ENCODE measurements around the gene RBM10.
A peak's percentile ranks its signal among the peaks of the same experiment; 100 is the strongest.

The RBM10 gene

DNA sequence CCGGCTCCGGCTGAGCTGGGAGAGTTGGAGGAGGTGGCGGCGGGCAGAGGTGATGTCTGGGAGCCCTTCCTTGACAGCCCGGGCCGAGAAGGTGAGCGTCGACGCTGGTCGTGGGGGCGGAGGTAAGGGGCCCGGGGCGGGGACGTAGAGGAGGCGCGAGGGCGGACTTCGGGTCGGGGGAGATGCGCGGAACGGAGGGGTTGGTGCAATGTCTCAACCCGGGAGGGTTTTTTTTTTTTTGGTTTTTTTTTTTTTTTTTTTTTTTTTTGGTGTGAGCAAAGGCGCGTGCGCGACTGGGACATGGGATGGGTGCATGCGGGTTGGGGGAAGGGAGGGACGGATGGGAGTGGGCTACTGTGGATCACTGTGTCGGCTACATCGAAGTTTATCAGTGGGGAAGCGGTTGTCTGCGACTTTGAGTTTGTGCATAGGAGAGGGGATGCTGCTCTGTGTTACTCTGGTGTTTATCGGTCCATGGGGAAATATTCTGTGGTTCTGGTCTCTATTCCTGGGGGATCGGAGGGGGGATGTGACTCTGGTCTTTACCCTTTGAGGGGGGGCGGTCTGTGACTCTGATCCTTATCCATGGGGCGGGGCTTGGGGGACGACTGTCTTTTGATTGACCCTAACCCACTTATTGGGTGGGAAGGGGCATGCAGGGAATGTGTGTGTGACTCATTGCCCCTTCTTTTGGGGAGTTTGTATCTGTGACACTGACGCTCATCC, 537 bp downstream of the RBM10 start:
- DNase-seq (ENCODE audit: low read depth) = no peak
- TF ChIP-seq, protein P1, sequence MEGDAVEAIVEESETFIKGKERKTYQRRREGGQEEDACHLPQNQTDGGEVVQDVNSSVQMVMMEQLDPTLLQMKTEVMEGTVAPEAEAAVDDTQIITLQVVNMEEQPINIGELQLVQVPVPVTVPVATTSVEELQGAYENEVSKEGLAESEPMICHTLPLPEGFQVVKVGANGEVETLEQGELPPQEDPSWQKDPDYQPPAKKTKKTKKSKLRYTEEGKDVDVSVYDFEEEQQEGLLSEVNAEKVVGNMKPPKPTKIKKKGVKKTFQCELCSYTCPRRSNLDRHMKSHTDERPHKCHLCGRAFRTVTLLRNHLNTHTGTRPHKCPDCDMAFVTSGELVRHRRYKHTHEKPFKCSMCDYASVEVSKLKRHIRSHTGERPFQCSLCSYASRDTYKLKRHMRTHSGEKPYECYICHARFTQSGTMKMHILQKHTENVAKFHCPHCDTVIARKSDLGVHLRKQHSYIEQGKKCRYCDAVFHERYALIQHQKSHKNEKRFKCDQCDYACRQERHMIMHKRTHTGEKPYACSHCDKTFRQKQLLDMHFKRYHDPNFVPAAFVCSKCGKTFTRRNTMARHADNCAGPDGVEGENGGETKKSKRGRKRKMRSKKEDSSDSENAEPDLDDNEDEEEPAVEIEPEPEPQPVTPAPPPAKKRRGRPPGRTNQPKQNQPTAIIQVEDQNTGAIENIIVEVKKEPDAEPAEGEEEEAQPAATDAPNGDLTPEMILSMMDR (conservative IDR thresholded peaks at IDR 0.05; ENCODE audit: control insufficient read depth, insufficient read depth, low read depth, low read length) = no peak
- peak overlapping the region; percentile 80 for H3K4me3 ChIP-seq (ENCODE audit: control insufficient read depth, low read depth, low read length)

DNA sequence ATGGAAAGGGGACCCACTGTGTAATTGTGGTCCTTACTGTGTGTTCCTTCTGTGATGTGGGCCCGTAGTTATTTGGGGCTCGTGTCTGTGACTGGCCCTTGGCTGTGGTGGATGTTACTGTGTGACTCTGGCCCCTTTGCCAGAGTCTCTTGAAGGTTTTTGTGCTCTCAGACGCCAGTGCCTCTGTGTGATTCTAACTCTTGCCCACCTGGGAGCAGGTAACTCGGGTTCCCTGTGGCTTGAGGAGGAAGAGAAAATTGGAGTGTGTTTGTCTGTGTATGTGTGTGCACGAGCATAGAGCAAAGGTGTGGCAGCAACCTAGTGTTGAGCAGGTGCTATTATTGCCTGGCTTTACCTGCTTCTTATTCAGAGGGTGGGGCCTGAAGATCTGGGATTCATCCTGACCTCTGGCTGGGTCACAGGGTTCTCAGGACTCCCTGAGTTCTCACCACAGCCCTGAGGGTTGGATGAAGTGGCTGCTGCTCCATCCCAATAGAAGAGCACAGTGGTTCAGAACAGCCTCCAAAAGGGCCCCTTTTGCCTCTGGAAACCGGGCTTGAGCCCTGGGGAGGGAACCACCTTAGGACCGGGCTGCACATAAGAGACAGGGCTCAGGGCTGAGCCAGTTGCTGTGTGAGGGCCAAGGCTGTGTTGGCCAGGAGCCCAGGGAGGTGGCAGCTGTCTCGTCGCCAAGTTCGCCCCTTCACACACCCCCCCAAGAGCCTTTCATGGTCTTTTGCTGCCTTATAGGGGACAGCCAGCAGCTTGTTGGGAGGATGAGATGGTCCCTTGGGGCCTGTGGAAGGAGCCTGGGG, 1.3 kb downstream of the RBM10 start:
- peak overlapping the region; percentile 80 for H3K4me3 ChIP-seq (ENCODE audit: control insufficient read depth, low read depth, low read length)
- DNase-seq (ENCODE audit: low read depth) = no peak
- TF ChIP-seq, protein P1 (conservative IDR thresholded peaks at IDR 0.05; ENCODE audit: control insufficient read depth, insufficient read depth, low read depth, low read length) = no peak

DNA sequence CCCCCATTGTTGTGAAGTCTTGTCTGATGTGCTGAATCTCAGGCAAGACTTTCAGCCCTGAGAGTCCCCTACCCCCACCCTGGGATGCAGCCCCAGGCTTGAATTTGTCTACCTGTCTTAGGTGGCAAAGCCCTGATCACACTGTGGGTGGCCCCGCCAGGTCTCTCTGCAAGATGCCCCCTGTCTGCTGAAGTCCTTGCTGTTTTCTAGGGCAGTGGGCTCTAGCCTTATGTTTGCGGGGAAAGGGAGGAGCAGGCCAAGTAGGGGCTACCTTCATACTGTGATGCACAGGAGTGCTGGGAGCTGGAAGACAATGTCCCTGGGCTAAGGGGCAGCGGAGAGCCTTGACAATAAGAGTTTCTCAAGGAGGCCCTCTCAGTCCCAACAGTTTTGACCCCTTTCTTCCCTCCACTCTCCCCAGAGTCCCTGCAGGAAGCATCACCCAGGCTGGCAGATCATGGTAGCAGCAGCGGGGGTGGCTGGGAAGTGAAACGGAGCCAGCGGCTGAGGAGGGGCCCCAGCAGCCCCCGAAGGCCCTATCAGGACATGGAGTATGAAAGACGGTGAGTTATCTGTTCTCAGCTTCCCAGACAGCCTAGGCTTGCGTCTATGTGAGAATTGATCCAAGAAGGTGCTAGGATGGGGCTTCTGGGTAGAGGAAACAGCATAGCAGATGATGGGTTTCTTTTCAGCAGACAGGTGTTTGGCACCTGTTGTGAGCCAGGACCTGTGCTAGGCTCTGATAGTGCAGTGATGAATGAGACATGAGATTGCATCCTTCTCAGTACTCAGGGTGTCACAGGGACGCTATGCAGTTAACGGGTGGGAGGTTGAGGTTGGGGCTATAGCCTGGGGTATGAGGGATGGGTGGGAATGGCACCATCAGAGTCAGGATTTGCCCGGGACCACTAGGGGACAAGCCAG, 2.2 kb downstream of the RBM10 start:
- DNase-seq (ENCODE audit: low read depth) = no peak
- TF ChIP-seq, protein P1 (conservative IDR thresholded peaks at IDR 0.05; ENCODE audit: control insufficient read depth, insufficient read depth, low read depth, low read length) = no peak
- no peak overlapping the region for H3K4me3 ChIP-seq (ENCODE audit: control insufficient read depth, low read depth, low read length)

GRCh38 chrX:47148946-47149345, 3.9 kb downstream of the RBM10 start:
- DNase-seq (ENCODE audit: low read depth) = peak; percentile 53
- TF ChIP-seq, protein P1 (conservative IDR thresholded peaks at IDR 0.05; ENCODE audit: control insufficient read depth, insufficient read depth, low read depth, low read length) = no peak
- H3K4me3 ChIP-seq (ENCODE audit: control insufficient read depth, low read depth, low read length) = no peak overlapping the region

DNA sequence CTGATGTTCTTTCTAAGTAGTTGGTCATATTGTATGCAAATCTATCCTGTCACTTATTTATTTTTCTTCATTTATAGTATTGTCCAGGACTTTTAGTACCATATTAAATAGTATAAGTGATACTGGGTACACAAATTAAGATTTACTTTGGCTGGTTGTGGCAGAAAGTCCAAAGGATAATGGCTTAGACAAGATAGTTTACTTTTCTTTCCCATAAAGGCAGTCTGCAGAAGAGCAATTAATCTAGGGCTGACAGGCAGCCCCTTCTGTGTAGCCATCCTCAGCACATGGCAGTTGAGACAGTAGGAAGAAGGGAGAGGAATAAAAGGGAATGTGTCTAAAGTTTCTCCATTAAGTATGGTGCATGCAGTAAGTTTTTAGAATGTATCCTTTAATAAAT, 6.4 kb downstream of the RBM10 start:
- DNase-seq (ENCODE audit: low read depth) = no peak
- no peak overlapping the region for H3K4me3 ChIP-seq (ENCODE audit: control insufficient read depth, low read depth, low read length)
- TF ChIP-seq, protein P1 (conservative IDR thresholded peaks at IDR 0.05; ENCODE audit: control insufficient read depth, insufficient read depth, low read depth, low read length) = no peak
